HG02981 (cell line): ENCODE data around the gene AQP1.

ENCODE experiments used
- ATAC-seq: cut with Tn5 transposase; IDR thresholded peaks from one replicate; pipeline ENCODE4 v1.9.1; 2021; ENCODE audit warnings: mild to moderate bottlenecking, moderate library complexity; ENCODE audit not compliant: unreplicated experiment

Gene AQP1

DNA sequence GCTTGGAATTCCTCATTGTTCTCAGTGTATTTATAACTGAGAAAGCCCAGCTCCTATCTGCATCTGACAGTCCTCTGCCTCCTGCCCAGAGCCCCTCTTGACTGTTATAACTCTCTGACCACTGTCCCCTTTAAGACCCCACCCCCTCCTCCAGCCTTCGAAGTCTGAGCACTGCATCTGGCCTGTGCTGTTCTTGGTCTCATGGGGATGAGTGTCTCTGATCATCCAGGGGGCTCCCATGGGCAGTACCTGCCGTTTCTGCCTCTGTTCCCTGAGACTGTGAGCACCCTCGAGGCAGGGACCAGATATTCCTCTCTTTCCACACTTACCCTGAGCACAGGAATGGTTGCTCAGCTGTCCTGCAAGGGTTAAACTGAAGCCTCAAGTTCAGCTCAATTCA lies 59.8 kb downstream of the AQP1 start:
- no peak for ATAC-seq

DNA sequence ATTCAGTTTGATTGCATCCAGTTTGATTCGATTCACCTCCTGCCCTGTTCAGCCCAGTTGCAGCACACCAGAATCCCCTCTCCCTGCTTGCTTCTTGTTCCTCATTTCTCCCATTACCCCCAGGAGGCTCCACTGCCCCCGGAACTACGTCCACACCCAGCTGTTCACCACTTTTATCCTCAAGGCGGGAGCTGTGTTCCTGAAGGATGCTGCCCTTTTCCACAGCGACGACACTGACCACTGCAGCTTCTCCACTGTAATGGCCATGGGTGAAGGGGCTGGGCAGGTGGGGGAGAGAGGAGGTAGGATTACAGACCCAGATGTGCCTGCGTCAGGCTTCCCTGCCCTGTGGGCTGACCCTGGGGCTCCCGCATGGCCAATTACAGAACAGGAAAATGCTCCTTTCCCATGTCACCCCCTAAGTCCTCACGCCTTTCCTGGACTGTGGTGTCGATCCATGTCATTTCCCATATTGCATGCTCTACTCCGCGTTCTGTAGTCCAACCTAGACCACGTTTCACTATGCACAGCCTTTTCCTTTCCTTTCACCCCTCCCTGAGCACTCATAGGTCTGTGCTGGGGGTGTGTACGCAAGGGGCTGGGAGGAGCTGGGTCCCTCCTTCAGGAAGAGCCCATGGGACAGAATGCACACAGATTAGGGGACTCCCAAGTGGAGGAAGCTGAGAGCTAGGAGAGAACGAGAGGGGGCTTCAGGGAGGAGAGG lies 60.3 kb downstream of the AQP1 start:
- ATAC-seq, result no peak

DNA sequence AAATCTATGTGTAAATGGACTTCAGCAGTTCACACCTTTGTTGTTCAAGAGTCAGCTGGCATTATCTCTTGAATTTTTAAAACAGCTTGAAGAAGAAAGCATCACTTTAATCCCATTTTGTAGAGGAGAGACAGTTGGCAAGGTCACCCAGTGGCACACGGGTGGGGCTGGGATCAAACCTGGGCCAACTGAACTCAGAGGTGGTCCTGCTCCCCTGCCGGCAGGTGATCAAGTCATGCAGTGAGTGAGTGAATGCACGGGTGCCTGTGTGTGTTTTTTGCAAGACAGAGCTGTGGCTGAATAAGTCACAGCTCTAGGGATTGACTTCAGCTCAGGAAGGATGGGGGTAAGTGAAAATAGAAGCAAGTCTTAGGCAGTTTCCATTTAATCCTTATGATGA lies 61.6 kb downstream of the AQP1 start:
- ATAC-seq, result no peak

DNA sequence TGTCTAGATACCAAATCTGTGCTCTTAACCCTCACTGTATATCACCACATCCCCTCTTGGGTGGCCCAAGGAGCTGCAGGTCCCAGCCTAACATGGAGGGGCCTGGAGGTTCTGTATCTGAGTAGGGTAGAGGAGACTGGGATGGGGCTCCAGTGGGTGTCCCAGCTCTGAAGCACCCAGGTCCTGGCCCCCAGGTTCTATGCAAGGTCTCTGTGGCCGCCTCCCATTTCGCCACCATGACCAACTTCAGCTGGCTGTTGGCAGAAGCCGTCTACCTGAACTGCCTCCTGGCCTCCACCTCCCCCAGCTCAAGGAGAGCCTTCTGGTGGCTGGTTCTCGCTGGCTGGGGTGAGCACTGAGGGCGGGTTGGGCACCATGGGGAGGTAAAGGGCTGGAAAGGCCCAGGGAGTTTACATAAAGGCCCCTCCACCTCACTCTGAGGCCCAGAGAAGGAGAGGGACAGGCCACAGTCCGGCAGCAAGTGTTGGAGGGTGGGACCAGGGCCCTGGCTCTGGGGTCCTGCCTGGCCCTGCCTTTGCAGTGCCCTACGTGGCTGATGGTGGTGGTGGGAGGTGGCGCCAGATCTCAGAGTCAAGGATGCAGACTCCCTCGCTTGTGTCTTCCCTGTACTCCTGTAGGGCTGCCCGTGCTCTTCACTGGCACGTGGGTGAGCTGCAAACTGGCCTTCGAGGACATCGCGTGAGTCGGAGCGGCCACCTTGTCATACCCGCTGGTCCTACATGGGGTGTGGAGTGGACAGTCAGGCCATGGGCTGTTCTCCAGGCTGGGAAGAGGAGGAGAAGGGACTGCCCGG lies 62.3 kb downstream of the AQP1 start:
- ATAC-seq, result no peak

- ATAC-seq, result peak; percentile 90
Measured at GRCh38 chr7:30974605-30975255, 63.1 kb downstream of the AQP1 start.
